Measurements from ENCODE around the gene GHDC. TPM values are rescaled to one million over a fixed set of nuclear protein-coding genes. Genes with fewer than 3 reads are reported as not detected.

The GHDC gene
- total and polyA plus RNA-seq, 2 of the 8 experiments (the other 6 are each of a cell fraction or from before 2014, with no cell fraction given), result 7.4 to 8.1 TPM

- no peaks in the 10 kb centered on the region for H3K79me1 ChIP-seq (ENCODE audit: low read depth, low read length)
- H2AK5ac ChIP-seq (ENCODE audit: low read depth, low read length), result no peak overlapping the region
- H3K79me2 ChIP-seq (ENCODE audit: control insufficient read depth in 1 of 2, insufficient read depth in 2 of 2, low read length in 2 of 2), result no peaks in the 10 kb centered on the region
- ChIA-PET CTCF (ENCODE audit: partially characterized antibody) (interaction anchor here (1.0 to 4.9 kb wide), 6 partner anchors 15 to 225 kb away, joined by 3 to 34 read pairs (median 5); partner anchors contain the start of gene KAT2A), POLR2A (ENCODE audit: partially characterized antibody) (no interaction called here)
- H4K91ac ChIP-seq (replicated peaks; ENCODE audit: insufficient read length, low read length), result no peak overlapping the region
- peaks cover 7 to 39% (median 27%) of the 10 kb centered on the region in 4 experiments for H3K27me3 ChIP-seq (replicated peaks in 1 of 4; ENCODE audit: control insufficient read depth in 3 of 4, extremely low read depth in 1 of 4, insufficient read depth in 3 of 4, low read length in 3 of 4)
- H2AFZ ChIP-seq (ENCODE audit: low read length), result no peak overlapping the region
- H3K4me3 ChIP-seq (ENCODE audit: extremely low read depth in 1 of 4, insufficient read depth in 2 of 4, low read depth in 3 of 4, low read length in 4 of 4), result no peak overlapping the region
- no peak overlapping the region for H3K18ac ChIP-seq (ENCODE audit: extremely low read depth, low read length)
- no peaks in the 10 kb centered on the region for H3K9me3 ChIP-seq (ENCODE audit: insufficient read depth in 2 of 2, low read depth in 1 of 2, low read length in 1 of 2)
- H2BK12ac ChIP-seq (ENCODE audit: low read depth, low read length), result no peak overlapping the region
- no peak overlapping the region for H2BK120ac ChIP-seq (replicated peaks; ENCODE audit: low read depth, low read length)
- no peak overlapping the region for H2BK15ac ChIP-seq (ENCODE audit: low read length)
- no peaks in the 10 kb centered on the region for H3K36me3 ChIP-seq (ENCODE audit: control insufficient read depth in 2 of 4, insufficient read depth in 4 of 4, low read length in 3 of 4)
- H3K4me2 ChIP-seq (ENCODE audit: insufficient read depth in 1 of 2, low read depth in 2 of 2, low read length in 2 of 2), result no peak overlapping the region
- peaks cover 12% of the 10 kb centered on the region; the same call in 1 of the 2 replicates for H3K23me2 ChIP-seq (ENCODE audit: low read depth, low read length)
- H4K20me1 ChIP-seq (replicated peaks in 1 of 2; ENCODE audit: control insufficient read depth in 1 of 2, insufficient read depth in 2 of 2, low read length in 2 of 2), result peaks cover 0 to 1% of the 10 kb centered on the region in 2 experiments
- H2BK5ac ChIP-seq (ENCODE audit: low read depth, low read length), result no peak overlapping the region
- no peak overlapping the region for H3K4ac ChIP-seq (replicated peaks; ENCODE audit: insufficient read length, low read depth, low read length)
- no peak overlapping the region for H2BK20ac ChIP-seq (ENCODE audit: low read length)
- no peak for FAIRE-seq
- H3K4me1 ChIP-seq (replicated peaks in 1 of 4; ENCODE audit: control insufficient read depth in 3 of 4, insufficient read depth in 4 of 4, low read length in 3 of 4), result peaks cover 0 to 13% (median 7%) of the 10 kb centered on the region in 4 experiments; a peak in 5 of 7 replicates
- H3K14ac ChIP-seq (ENCODE audit: insufficient read length), result no peak overlapping the region
- no peak overlapping the region; a peak in 2 of 7 replicates for H3K9ac ChIP-seq (replicated peaks in 1 of 4; ENCODE audit: extremely low read depth in 1 of 4, low read depth in 3 of 4, low read length in 3 of 4)
- 90% methylated on average over 14 of the region's 14 CpGs; no CpG with 5 or more reads in 1 of the 2 experiments for WGBS, 2 experiments (ENCODE audit: extremely low coverage in 1 of 2, insufficient coverage in 1 of 2, insufficient read length in 1 of 2, insufficient replicate concordance in 2 of 2, low coverage in 1 of 2, low lambda C conversion rate in 2 of 2, missing lambda C conversion rate in 1 of 2)
- H3K56ac ChIP-seq (replicated peaks; ENCODE audit: insufficient read length, low read depth, low read length), result no peak overlapping the region
- no peak overlapping the region for H3K27ac ChIP-seq (ENCODE audit: low read depth, low read length)
- H3K23ac ChIP-seq (ENCODE audit: insufficient read length), result no peak overlapping the region
- H4K5ac ChIP-seq (ENCODE audit: insufficient read length, low read depth, low read length), result no peak overlapping the region
- no peak for DNase-seq (ENCODE audit: low read depth in 1 of 2, low spot score in 2 of 2)
- no peak overlapping the region for H4K8ac ChIP-seq (ENCODE audit: extremely low read depth, insufficient read depth, low read length)
- no peak for TF ChIP-seq CHD2 (IDR thresholded peaks at IDR 0.05; ENCODE audit: low read length)
- no peak for TF ChIP-seq SIN3A (conservative IDR thresholded peaks at IDR 0.05 in 1 of 2, IDR thresholded peaks at IDR 0.05 in 1 of 2; ENCODE audit: low read depth in 1 of 2, low read length in 2 of 2)
- TF ChIP-seq EGR1 (IDR thresholded peaks at IDR 0.05; ENCODE audit: borderline replicate concordance, low read depth, low read length), result no peak
- TF ChIP-seq BACH1 (IDR thresholded peaks at IDR 0.05; ENCODE audit: low read length), result no peak
- no peak for TF ChIP-seq CBX5 (IDR thresholded peaks at IDR 0.05; ENCODE audit: low read depth, low read length)
- no peak for TF ChIP-seq CTBP2 (IDR thresholded peaks at IDR 0.05; ENCODE audit: borderline replicate concordance, insufficient read depth, insufficient read length, low read length)
- TF ChIP-seq TEAD4 (IDR thresholded peaks at IDR 0.05; ENCODE audit: low read depth, low read length), result no peak
- no peak for TF ChIP-seq CEBPB (IDR thresholded peaks at IDR 0.05; ENCODE audit: low read depth, low read length)
- no peak for TF ChIP-seq TAF7 (optimal IDR thresholded peaks at IDR 0.05; ENCODE audit: borderline replicate concordance, low read depth, low read length)
- TF ChIP-seq SP4 (IDR thresholded peaks at IDR 0.05; ENCODE audit: low read length), result no peak
- no peak for TF ChIP-seq NANOG (IDR thresholded peaks at IDR 0.05; ENCODE audit: insufficient read depth, low read depth, low read length, poor library complexity, severe bottlenecking)
- TF ChIP-seq POLR2A (IDR thresholded peaks at IDR 0.05; ENCODE audit: control extremely low read depth in 1 of 2, low read depth in 2 of 2, low read length in 2 of 2), result no peak
- TF ChIP-seq, protein P1, sequence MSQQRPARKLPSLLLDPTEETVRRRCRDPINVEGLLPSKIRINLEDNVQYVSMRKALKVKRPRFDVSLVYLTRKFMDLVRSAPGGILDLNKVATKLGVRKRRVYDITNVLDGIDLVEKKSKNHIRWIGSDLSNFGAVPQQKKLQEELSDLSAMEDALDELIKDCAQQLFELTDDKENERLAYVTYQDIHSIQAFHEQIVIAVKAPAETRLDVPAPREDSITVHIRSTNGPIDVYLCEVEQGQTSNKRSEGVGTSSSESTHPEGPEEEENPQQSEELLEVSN (IDR thresholded peaks at IDR 0.05), result no peak
- no peak for TF ChIP-seq SIRT6 (IDR thresholded peaks at IDR 0.05; ENCODE audit: low read length)
- no peak for TF ChIP-seq POU5F1 (IDR thresholded peaks at IDR 0.05; ENCODE audit: low read depth, low read length)
Observed at GRCh38 chr17:42178817-42179216, 15.5 kb downstream of the GHDC start.
